Measurements from ENCODE around the gene SMARCA2.

Gene SMARCA2

GRCh38 chr9:2014696-2015580 is at the start of gene SMARCA2:
SMARCA2 (plus strand) TSS chr9:2015347; CDS start chr9:2029023, 13,676 bp downstream.
- DNase-seq (ENCODE audit: low read depth): peak; percentile 96

- DNase-seq (ENCODE audit: low read depth): no peak
Observed at GRCh38 chr9:1966725-1967366, 48.3 kb upstream of the SMARCA2 start.

- no peak for DNase-seq (ENCODE audit: low read depth)
Observed at GRCh38 chr9:1969160-1969559, 46.0 kb upstream of the SMARCA2 start.

GRCh38 chr9:1969898-1970297 is 45.2 kb upstream of the SMARCA2 start:
- DNase-seq (ENCODE audit: low read depth): no peak

- no peak for DNase-seq (ENCODE audit: low read depth)
Observed at GRCh38 chr9:1972672-1973071, 42.5 kb upstream of the SMARCA2 start.

GRCh38 chr9:1977026-1977425 is 38.1 kb upstream of the SMARCA2 start:
- DNase-seq (ENCODE audit: low read depth): no peak

- DNase-seq (ENCODE audit: low read depth): peak; percentile 79
Observed at GRCh38 chr9:1978941-1979340, 36.2 kb upstream of the SMARCA2 start.

GRCh38 chr9:1979741-1980367 is 35.3 kb upstream of the SMARCA2 start:
- DNase-seq (ENCODE audit: low read depth): peak; percentile 91

GRCh38 chr9:1980387-1980786 is 34.8 kb upstream of the SMARCA2 start:
- DNase-seq (ENCODE audit: low read depth): no peak

- no peak for DNase-seq (ENCODE audit: low read depth)
Observed at GRCh38 chr9:1982074-1982473, 33.1 kb upstream of the SMARCA2 start.

GRCh38 chr9:1986341-1986740 is 28.8 kb upstream of the SMARCA2 start:
- no peak for DNase-seq (ENCODE audit: low read depth)

GRCh38 chr9:1989500-1989899 is 25.6 kb upstream of the SMARCA2 start:
- no peak for DNase-seq (ENCODE audit: low read depth)

- DNase-seq (ENCODE audit: low read depth): no peak
Observed at GRCh38 chr9:1994180-1994579, 21.0 kb upstream of the SMARCA2 start.

- DNase-seq (ENCODE audit: low read depth): no peak
Observed at GRCh38 chr9:1995084-1995483, 20.1 kb upstream of the SMARCA2 start.

GRCh38 chr9:1996156-1996555 is 19.0 kb upstream of the SMARCA2 start:
- DNase-seq (ENCODE audit: low read depth): no peak

- DNase-seq (ENCODE audit: low read depth): no peak
Observed at GRCh38 chr9:1997646-1998045, 17.5 kb upstream of the SMARCA2 start.

- DNase-seq (ENCODE audit: low read depth): no peak
Observed at GRCh38 chr9:1998111-1998510, 17.0 kb upstream of the SMARCA2 start.

- no peak for DNase-seq (ENCODE audit: low read depth)
Observed at GRCh38 chr9:2000314-2000713, 14.8 kb upstream of the SMARCA2 start.

GRCh38 chr9:2008372-2008771 is 6.8 kb upstream of the SMARCA2 start:
- DNase-seq (ENCODE audit: low read depth): no peak

GRCh38 chr9:2012347-2012746 is 2.8 kb upstream of the SMARCA2 start:
- no peak for DNase-seq (ENCODE audit: low read depth)

GRCh38 chr9:2013743-2014475 is 1.2 kb upstream of the SMARCA2 start:
- no peak for DNase-seq (ENCODE audit: low read depth)

All from GM04504 (cell line).